HG03469 (cell line): ENCODE results near the gene KLK5.
"Not testable (repeated sequence)": the region's sequence is repeated elsewhere in the genome, so short reads cannot be mapped to it uniquely, and the experiment has no call there.

Experiments used
- ATAC-seq: cut with Tn5 transposase; IDR thresholded peaks from one replicate; pipeline ENCODE4 v1.9.1; 2021; ENCODE audit warnings: mild to moderate bottlenecking, moderate library complexity, moderate number of reproducible peaks; ENCODE audit not compliant: unreplicated experiment

Gene KLK5

DNA sequence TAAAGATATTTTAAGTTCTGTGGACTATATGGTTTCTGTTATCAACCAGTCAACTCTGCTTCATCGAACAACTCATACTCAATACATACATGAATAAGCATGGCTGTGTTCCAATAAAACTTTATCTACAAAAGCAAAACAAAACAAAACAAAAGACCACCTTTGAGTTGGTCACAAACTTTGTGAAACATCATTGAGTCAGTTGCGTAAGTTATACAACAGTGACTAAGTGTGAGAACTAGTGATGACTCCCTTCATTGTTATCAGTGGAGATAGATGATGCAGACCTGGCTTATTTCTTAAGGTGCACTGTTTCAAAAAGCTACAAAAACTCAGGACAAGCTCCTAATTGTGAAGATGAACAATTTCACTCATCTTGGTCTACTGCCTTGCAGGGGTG is 27.1 kb downstream of the KLK5 start:
- no peak for ATAC-seq

DNA sequence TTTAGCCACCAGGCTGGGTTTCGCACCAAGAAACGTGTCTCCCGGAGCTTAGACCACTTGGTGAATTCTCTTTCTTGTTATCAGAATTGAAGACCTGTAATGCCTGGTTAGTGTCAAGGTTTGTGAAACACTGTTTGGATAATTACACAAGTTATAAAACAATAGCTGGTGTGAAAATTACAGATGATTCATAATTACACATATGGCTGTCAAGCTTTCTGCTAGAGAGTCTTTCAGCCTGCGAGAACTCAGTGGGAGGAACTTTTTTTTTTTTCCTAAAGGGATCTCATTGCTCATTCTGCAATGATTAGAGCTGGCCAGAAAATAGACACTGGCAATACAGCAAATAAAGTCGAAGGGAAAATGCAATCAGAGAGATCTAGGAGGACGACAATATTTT is 28.3 kb downstream of the KLK5 start:
- no peak for ATAC-seq

DNA sequence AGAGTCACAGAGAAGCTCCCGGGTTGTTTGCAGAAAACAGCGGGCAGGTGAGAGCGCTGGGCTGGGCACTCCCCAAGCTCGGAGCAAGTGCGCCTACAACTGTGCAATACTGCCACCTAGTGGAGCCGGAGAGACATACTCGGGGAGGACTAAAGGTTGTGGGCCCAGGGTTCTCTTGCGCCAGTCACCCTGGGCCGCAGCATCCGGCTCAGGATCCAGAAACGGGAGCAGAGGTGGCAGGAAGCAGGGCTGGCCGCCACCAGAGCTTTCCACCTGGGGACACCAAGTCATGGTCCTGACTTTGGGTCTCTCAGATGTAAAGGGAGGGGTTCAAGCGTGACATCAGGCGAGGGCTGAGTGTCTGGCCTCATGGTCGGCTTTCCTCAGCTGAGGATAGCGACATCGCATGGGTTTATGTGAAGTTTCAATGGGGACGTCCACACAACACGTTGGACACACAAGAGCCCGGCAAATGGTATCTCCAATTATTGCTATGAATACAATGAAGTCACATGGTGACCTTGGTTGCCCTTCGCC is 30.5 kb downstream of the KLK5 start:
- ATAC-seq, result no peak

DNA sequence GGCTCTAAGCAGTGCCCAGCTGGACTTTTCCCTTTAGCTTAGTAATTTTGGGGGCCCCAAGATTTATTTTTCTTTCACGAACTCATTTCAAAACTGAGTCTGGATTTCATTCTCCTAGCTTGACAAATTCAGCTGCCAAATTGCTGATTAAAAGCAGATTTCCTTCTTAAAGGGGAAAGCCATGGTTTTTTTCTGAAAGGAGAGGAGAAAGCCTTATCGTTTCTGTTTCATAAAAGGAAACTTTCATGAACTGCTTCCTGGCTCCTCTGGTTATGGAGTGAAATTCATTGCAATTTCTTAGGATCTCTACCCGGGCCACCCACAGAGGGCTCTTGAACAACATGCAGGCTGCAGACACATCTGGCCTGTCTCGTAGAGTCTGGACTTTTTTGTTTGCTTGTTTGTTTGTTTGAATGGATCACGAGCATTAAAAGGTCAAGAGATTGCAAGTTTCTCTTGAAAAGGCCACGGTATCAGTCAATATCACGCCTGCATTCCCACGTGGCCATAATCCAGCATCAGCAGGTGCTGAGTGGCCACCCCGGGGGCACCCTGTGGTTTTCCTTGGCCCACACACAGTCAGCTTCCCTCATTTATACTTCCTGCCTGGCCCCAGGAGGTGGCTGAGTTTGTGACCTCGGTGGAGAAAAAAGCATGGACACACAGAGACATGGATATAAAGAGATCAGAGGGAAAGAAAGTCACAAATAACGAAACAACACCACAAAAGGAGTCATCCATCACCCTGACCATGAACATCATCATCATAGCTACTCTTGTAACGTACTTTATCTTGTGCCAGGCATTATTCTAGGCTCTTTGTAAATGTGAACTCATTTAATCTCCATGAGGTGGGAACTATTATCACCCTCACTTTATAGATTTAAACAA is 31.2 kb downstream of the KLK5 start:
- no peak for ATAC-seq

DNA sequence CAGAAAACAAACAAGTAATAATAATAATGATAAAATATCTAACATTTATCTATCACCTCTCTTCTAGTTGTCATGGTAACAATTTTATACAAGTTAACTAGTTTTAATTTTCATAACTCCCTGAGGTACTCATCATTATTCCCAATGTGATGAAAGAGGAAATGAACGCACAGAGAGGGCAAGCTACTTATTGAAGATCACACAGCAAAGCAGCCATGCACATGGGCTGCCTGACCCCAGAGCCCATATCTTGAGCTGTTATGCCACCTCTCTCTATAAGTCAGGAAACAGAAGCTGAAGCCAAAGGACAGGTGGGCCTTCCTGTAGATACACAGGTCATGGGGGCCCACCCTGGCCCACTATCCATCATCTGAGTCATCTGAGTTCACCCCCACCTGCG is 36.8 kb downstream of the KLK5 start:
- no peak for ATAC-seq

DNA sequence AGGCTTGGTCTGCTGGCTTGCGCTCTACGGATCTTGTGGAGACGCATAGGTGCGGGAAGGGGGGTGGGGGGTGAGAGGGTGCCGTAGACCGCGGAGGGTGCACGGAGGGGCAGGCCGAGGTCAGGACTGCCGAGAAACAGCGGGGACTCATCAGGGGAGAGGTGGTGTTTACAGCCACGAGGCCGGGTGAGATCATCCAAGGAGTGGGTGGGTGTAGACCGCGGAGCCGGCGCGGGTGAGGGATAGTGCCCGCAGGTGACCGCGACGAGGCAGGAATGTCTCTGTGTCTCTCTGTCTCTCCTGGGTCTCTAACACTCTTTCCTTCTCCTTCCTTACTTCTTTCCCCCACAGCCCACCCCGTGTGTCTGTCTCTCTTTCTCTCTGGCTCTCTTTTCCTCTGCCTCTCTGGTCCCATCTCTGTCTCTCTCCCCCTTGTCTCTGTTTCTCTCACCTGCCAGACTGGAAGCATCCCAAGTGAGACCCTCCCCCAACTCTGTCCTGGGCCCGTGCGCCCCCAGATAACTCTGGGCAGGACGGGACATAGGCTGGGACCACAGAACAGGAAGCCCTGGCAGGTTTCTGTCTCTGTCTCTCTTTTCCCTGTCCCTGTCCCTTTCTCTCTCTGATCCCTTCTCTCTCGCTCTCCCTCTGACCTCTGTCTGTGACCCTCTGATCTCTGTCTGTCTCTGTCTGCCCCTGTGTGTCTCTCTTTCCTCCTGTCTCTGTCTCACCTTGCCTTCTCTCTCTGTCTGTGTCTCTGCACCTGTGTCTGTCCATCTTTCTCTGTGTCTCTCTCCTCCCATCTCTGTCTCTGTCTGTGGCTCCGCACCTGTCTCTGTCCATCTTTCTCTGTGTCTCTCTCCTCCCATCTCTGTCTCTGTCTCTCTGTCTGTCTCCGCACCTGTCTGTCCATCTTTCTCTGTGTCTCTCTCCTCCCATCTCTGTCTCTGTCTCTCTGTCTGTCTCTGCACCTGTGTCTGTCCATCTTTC is 39.8 kb downstream of the KLK5 start:
- ATAC-seq, result no peak

DNA sequence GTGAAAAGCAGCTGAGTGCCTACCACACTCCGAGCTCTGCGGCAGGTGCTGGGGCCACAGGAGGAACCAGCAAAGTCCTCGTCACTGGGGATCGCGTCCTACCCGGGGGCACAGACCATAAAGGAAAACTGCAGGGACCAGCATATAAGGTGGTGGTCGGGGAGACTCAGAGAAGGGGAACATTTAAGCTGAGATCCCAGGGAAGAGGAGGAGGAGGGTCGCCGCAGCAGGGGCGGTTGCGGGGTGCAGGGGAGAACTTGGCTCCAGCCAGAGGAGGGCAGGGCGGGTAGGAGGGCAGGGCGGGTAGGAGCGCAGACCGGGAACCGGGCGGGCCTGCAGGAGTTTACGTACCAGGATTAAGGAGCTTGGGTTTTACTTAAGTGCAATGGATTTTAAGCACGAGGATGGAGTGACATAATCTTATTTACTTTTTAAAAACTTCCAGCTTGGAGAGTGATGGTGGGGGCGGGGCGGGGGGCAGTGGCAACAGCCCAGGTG is 40.7 kb downstream of the KLK5 start:
- ATAC-seq, result no peak

DNA sequence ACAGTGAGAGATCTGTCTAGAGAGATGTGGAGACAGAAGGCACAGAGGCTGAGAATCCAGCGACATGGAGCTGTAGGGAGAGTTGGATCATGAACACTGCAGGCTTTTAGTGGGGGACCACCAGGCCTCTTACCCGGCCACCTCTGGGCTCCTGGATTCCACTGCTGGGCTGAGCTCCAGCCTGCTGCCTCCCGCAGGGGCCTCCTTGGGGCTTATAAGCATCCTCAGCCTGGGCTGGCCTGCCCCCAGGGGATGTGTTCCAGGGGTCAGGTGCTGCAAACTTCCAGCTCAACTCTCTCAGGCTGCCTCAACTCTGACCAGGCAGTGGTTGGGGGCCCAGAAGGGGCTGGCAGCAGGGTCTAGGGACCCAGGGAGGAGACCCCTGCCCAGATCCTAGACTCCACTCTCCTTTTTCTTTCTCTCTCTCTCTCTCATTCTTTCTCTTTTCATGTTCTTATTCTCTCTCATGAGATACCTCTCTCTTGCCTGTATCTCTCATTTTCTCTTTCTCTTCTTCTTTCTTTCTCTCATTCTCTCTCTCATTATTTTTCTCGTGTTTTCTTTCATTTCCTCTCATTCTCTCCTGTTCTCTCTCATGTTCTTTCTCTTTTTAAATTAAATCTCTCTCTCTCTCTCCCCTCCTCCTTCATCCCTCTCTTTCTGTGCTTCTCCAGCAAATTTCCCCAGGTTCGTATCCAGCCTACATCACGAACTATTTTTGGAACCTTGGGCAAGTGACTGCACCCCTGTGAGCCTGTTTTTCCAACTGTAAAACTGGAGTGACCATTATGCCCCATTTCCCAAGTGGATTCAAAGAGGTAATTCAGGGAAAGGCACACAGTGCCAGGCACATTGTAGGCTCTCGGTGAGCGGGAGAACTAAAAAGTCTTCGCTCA is 41.4 kb downstream of the KLK5 start, which contains the start of gene KLK4:
Gene KLK4 (minus strand): TSS at position 190 of the 896 bp plus-strand sequence. CDS start 657 bp downstream, outside the sequence.
- no peak for ATAC-seq

DNA sequence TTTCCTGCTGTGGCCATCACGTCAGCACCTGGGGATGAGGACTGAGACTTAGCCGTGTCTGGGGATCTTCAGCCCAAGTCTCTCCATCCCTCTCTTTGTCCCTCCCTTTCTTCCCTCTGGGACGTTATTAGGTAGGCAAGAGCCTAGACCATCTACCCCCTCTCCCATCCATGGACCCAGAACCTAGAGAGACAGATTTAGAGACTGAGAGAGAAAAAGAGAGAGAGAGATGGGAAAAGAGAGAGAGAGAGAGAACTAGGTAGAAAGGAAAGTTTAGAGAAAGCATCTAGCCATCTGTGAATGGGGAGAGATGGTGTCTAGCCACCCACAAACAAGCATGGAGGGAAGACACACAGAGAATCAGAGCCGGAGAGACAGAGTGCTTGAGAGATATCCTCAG is 42.1 kb downstream of the KLK5 start:
- ATAC-seq, result no peak

DNA sequence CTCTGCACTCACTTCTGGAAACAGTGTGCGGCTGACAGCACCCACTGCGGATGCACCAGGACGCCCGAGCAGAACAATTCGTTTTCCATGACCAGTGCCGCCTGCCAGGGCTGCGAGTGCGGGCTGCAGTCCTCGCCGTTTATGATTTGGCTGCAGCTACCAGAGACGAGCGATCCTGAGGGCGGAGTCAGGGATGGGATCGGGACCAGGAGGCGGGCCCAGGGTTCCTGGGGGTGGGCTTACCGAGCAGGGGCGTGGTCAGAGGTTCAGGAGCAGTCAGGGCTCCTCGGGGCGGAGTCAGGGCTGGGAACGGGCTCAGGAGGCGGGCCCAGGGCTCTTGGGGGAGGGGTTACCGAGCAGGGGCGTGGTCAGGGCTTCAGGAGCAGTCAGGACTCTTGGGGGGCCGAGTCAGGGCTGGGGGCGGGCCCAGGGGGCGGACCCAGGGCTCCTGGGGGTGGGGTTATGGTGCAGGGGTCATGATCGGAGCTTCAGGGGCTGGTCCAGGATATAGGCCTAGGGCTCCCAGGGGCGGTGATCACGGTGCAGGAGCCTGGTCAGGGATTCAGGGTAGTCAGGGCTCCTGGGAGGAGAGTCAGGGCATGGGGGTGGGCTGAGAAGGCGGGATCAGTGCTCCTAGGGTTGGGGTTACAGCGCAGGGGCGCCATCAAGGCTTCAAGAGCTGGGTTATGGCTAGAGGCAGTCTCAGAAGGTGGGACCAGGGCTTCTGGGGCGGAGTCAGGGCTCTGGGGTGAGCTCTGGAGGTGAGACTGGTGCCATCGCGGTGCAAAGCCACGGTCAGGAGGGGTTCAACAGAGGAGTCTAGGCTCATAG is 43.4 kb downstream of the KLK5 start:
- ATAC-seq, result no peak

DNA sequence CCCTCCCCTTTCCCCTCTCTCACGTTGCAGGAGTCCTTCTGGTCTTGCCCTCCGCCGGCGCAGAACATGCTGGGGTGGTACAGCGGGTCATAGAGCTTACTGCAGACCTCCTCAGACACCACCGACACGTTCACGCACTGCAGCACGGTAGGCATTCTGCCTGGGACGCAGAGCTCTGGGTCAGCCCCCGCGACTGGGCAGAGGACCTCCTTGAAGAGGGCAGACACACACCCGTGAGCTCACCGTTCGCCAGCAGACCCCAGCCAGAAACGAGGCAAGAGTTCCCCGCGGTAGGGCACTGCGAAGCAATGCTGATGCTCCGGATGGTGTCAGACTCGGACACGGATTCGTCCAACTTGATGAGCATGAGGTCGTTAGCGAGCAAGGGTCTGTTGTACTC is 44.5 kb downstream of the KLK5 start:
- no peak for ATAC-seq

DNA sequence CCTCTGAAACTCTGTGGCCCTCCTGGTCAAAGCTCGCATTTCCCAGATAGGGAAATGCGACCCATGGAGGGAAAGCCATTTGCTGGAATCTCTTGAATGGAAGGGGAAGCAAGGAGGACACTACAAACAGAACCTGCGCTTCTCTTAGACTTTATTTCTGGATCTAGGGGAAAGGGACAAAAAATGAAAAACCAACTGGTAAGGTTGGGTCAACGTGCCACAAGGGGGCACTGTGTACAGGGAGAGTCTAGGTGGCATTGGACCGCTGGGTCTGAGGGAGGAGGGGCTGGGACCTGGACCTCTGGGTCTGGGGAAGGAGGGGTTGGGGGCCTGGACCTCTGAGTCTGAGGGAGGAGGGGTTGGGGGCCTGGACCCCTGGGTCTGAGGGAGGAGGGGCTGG is 46.6 kb downstream of the KLK5 start:
- no peak for ATAC-seq

DNA sequence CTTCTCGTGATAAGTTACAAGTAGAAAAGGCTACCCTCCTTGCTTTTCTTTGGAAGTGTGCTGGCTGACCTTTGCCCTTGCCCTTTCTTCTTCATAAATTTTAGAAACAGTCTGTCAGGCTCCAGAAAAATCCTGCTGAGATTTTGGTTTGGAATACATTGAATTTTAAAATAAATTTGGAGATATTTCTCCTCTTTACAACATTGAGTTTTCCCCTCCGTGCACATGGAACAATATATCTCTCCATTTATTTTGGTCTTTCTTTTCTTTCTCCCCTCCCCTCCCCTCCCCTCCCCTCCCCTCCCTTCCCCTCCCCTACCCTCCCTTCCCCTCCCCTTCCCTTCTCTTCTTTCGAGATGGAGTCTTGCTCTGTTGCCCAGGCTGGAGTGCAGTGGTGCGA is 50.2 kb downstream of the KLK5 start:
- ATAC-seq, result no peak

DNA sequence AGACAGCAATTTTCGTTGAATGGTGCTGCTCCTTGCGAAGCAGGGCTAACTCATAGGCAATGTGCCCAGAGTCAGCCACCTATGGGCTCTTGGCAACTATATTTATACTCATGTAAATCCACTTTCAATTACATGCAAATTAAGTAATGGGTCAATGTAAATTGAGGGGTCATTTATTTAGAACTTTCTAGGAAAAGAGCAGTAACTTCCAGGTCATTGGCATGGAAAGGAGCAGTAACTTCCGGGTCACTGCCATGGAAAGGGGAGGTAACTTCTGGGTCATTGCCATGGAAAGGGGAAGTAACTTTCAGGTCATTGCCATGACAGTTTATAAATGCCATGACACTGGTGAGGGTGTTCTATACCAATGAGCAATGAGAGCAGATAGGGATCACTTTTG is 53.3 kb downstream of the KLK5 start:
- no peak for ATAC-seq

DNA sequence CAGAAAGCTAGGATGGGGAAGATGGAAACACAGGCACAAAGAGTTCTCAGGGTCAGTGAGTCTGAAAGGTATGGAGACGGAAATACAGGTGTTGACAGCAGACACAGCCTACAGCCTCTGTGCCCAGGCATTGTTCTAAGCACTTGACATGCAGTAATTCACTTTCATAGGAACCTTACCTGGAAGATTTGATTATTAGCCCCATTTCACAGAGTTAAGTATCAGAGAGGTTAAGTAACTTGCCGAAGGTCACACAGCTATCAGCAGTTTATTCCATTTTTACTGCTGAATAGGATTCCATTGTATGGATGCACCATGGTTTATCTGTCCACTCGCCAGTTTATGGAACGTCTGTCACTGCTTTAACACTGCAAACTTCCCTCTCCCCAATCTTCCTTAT is 54.8 kb downstream of the KLK5 start:
- no peak for ATAC-seq

DNA sequence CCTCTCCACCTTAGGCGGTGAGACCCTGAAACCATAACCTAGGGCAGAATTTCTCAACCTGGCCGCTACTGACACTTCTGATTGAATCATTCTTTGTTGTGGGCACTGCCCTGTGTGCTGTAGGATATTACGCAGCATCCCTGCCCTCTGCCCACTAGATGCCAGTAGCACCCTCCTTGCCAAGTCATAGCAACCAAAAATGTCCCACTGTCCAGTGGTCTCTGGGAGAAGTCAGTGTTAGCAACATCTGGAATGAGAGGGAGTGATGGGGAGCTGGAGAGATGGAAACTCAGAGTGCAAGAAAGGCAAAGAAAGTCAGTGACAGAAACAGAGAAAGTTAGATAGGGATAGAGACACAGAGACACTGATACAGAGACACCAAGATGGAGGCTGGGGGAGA is 55.2 kb downstream of the KLK5 start:
- ATAC-seq, result no peak

DNA sequence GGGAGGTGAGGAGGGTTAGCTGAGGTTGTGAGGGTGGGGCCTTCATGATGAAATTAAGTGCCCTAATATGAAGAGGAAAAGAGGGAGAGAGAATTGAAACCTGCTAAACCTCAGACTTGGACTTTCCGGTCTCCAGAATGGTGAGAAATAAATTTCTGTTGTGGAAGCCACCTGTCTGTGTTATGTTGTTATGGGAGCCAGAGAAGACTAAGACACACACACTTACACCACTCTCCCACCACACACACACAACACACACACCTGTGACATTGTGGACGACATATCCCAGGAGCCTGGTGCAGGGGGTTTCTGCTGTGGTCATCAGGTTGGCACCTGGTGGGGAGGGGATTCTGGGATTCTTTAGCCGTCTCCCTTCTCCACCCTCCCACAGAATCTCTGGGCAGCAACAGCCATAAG is 55.6 kb downstream of the KLK5 start:
- ATAC-seq, result no peak

DNA sequence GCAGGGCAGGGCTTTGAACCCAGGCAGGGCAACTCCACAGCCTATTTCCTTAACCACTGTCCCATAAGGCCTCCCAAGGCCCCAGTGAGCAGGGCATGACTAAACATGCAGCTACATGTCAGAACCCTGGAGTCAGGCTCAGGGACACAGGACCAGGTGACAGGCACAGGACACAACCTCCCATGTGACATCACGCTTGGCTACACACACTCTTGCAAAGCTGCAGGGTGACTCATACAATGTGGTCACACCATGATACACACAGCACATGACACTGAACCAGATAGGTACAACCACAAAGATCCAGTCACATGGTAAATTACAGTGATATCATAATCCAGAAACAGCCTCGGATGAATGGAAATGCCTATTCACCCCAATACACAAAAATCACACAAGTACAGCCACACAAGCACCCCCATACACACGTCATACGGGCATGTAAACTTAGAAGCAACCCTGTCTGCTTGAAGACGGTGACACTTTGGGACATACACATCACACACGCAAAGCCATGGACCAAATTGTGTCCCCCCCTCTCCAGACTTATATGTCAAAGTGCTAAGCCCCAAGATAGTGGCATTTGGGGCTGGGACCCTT is 56.1 kb downstream of the KLK5 start:
- ATAC-seq, result peak; percentile 76

DNA sequence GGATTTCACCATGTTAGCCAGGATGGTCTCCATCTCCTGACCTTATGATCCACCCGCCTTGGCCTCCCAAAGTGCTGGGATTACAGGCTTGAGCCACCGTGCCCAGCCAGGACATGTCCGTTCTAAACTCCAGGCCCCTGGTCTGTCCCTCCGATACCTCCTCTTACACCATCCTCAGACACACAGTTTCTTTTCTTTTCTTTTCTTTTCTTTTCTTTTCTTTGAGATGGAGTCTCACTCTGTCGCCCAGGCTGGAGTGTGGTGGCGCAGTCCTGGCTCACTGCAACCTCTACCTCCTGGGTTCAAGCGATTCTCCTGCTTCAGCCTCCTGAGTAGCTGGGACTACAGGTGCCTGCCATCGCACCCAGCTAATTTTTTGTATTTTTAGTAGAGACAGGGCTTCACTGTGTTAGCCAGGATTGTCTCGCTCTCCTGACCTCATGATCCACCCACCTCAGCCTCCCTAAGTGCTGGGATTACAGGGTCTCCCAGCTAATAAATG is 56.7 kb downstream of the KLK5 start:
- not testable (repeated sequence) for ATAC-seq
